HG02938 (cell line): ENCODE measurements around the gene NFXL1.
"Not testable (repeated sequence)": the region's sequence is repeated elsewhere in the genome, so short reads cannot be mapped to it uniquely, and the experiment has no call there.

Source experiments
- ATAC-seq: cut with Tn5 transposase; IDR thresholded peaks from one replicate; pipeline ENCODE4 v1.9.1; 2021; ENCODE audit warnings: mild to moderate bottlenecking, moderate library complexity; ENCODE audit not compliant: unreplicated experiment

Gene NFXL1

DNA sequence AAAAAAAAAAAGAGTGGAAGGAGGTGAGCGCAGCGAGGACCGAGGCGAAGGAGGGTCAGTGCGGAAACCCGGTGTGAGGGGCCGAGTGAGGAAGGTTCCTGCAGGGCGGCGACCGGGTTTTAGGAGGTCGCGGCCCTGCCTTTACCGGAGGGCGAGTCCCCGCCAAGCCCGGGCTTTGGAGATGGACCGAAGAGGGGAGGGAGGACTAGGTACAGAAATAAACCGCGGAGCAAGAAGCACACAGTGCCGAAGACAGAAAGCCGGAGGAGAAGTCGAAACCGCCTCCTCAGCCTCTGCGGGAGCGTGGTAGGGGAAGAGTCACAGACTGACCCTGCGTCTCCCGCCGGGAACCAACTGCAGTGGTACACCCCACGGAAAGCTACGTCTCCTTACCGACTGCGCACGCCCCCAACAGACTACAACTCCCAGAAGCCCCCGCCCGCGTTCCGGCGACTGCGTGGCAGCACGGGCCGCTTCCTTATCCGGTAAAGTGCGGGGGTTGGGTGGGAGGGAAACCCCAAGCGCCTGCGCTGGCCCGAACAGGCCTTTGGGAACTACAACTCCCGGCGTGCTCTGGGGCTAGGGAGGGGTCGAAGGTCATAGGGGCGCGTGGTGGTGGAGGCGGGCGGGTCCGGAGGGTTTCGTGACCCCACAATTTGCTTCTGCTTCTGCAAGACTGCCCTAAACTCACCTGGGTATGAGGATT, at the start of gene NFXL1:
Gene NFXL1 (minus strand): TSS at position 364 of the 706 bp plus-strand sequence. CDS start 380 bp downstream, outside the sequence.
- ATAC-seq, result peak; percentile 98

GRCh38 chr4:47954677-47955076, 40.3 kb upstream of the NFXL1 start:
- no peak for ATAC-seq

DNA sequence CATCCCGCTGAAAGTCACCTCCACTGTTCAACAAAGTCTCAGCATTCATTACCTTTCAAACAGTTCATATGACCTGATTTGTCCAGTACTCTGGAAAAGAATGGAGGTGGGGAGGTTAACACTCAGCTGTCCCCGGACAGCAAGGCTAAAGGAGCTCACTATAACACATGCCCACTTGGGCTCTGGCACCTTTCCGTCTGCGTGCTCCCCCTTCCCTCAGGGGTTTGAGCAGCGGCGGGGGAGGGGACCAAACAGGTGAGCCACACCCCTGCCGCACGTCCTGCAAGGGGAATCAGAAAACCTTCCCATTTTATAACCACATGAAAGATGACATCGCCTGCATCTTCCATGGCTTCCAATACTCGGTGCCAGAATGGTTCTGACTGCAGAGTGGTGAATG, 39.9 kb upstream of the NFXL1 start:
- no peak for ATAC-seq

DNA sequence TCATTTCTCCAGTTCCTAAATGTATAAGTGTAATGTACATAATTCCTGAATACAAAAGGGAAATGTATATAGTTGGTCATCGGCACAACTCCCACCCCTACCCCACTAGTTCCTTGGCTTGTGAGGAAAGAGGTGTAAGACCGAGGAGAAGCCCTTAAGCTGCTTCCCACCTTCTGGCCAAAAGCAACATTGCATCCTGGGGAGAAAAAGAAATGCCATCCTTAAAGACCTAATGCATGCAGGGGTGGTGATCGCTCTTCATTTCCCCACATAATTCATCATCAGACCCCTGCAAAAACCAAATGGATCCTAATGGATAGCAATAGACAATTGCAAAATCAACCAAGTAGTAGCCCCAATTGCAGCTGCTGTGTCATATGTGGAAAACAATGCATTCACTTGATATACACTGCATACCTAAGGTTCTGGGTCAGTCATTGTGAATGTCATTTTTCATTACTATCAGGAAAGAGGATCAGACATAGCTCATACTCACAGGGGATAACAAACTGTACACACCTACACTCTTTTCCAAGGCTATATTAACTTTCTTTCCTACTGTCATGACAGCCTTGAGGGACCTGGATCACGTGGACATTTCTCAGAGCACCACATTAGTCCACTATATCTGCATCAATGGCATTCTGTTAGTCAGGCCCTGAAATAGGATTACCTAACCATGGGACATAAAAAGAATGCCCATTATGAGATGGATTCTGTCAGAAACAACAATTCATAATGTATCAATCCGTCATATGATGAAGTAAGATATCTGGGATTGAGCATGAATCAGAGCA, 31.7 kb upstream of the NFXL1 start:
- ATAC-seq, result no peak

DNA sequence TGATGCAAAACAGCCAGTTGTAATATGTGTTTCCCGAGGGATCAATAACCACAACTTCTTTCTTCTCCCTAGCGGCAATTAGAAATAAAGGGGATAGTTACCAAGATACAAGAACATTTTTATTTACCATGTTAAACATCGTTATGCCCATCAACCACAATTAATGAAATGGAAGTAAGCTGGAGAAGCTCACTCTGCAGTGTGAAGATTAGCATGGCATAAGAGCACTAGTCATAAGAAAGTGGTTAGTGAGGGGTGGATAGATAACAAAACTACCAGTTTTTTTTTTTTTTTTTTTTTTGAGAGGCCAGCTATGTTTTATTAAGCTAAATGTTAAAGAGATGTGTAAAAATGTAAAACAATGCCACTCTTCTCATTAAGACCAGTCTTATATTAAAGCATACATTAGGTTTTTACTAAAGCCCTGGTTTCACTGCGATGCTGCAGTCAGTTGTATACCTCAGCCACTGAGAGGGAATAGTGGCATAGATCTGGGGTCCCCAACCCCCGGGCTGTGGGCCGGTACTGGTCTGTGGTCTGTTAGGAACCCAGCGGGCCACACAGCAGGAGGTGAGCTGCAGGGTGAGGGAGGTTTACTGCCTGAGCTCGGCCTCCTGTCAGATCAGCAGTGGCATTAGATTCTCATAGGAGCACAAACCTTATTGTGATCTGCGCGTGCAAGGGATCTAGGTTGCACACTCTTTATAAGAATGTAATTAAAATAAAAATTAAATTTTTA, 27.9 kb upstream of the NFXL1 start:
- no peak for ATAC-seq

DNA sequence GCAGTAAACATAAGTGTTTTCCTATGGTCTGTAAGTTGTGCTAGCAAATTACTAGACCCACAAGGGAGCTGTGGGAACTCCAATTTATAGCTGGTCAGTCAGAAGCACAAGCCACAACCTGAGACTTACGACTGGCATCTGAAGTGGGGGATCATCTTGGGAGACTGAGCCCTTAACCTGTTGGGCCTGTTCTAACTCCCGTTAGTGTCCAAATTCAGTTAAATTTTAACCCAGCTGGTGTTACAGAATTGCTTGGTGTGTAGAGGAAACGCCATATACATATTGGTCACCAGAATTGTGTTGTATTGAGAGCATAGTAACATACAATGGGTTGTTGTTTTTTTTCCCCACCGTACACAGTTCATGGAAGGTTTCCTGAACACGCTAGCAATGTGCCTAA, 25.1 kb upstream of the NFXL1 start:
- no peak for ATAC-seq

- ATAC-seq, result no peak
These were observed 22.0 kb upstream of the NFXL1 start for GRCh38 chr4:47936336-47936735.

DNA sequence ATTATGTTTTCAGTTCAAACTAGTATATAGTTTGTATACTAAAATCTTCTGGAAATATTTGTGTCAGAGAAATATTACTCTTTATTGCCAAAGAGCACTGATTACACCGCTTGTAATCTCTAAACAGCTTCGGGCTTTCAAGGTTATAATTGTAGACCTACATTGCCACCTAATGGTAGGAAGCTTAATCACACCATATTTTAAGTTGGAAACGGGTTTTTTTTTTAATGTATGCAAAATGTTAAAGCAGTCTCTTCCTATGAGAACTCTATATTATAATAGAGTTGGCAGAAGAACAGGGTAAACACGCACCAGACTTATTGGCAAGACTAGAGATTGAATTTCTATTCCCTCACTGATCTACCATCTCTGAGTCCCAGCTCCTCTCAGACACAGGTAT, 19.5 kb upstream of the NFXL1 start:
- ATAC-seq, result peak; percentile 62

GRCh38 chr4:47930971-47931804, 16.8 kb upstream of the NFXL1 start:
- ATAC-seq, result no peak

- ATAC-seq, result no peak
These were observed 15.4 kb upstream of the NFXL1 start for GRCh38 chr4:47929682-47930201.

- ATAC-seq, result peak; percentile 94
These were observed 12.4 kb upstream of the NFXL1 start for GRCh38 chr4:47926667-47927258.

DNA sequence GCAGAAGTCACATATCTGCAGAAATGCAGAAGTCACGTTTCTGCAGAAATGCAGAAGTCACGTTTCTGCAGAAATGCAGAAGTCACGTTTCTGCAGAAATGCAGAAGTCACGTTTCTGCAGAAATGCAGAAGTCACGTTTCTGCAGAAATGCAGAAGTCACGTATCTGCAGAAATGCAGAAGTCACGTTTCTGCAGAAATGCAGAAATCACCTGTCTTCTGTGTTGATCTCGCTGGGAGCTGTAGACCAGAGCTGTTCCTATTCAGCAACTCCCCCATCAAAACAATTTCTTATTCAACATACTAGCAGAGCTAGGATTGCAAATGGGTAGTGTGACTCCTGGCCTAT, 8.9 kb upstream of the NFXL1 start:
- not testable (repeated sequence) for ATAC-seq

GRCh38 chr4:47922436-47923260, 8.3 kb upstream of the NFXL1 start:
- not testable (repeated sequence) for ATAC-seq

- ATAC-seq, result not testable (repeated sequence)
These were observed 2.8 kb upstream of the NFXL1 start for GRCh38 chr4:47917163-47917562.

GRCh38 chr4:47915378-47915777, 995 bp upstream of the NFXL1 start:
- no peak for ATAC-seq

- ATAC-seq, result peak; percentile 25
These were observed 499 bp upstream of the NFXL1 start for GRCh38 chr4:47914926-47915237.

GRCh38 chr4:47913861-47914219, 543 bp downstream of the NFXL1 start:
- ATAC-seq, result peak; percentile 14

- no peak for ATAC-seq
These were observed 1.1 kb downstream of the NFXL1 start for GRCh38 chr4:47913330-47913729.

DNA sequence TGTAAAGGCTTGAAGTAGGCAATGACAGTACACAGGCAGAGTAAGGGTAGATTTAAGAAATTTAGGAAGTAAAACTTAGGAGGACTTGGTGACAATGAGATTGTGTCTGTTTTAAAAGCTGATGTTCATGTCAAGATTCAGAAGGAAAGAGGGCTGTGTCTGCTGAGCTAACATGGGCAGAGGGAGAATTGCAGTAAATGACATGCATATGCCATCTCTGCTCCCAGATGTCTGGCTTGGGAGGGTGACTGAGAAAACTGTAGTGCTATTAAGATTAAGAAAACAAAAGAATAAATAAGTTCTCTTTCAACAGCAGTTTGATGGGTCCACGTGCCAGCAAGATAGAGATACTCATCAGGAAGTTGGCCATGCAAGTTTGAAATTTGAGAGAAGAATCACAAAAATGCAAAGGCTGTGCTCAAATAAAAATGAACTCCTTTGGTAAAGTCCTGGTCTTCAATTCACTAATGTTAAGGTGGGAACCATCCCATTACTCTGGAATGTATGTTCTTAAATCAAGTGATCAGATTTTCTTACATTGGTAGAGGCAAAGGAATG, 7.2 kb downstream of the NFXL1 start:
- ATAC-seq, result no peak
